ENCODE results near the gene DAGLA. TPM values are rescaled to one million over a fixed set of nuclear protein-coding genes. Genes with fewer than 3 reads are reported as not detected.

DAGLA gene
- total RNA-seq, 1 donor from 2014 or later, result 8.7 TPM

DNA sequence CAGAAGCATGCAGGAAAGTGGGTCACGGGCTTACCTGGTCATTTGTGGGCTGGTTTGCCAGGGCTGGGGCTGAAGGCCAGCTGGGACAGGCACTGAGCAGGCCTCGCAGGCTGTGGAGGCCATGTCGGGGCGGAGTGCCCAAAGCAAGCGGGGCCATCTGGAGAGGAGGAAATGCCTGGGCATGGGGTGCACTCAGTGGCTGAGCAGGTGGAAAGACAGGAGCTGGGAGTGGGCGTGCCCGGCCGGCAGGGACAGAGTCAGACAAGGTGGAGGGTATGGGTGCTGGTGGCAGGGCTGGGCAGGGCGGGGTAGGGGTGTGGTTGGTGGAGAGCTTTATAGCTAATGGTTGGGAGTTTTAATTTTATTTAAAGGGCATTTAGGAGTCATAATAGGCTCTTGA, 27.4 kb downstream of the DAGLA start:
- no peaks in the 10 kb centered on the region for H3K9me3 Mint-ChIP-seq (ENCODE audit: low read depth)
- H3K27me3 Mint-ChIP-seq, result peaks cover 29% of the 10 kb centered on the region
- no peak overlapping the region for H3K4me3 Mint-ChIP-seq (ENCODE audit: low read depth)
- TF ChIP-seq, protein P1, sequence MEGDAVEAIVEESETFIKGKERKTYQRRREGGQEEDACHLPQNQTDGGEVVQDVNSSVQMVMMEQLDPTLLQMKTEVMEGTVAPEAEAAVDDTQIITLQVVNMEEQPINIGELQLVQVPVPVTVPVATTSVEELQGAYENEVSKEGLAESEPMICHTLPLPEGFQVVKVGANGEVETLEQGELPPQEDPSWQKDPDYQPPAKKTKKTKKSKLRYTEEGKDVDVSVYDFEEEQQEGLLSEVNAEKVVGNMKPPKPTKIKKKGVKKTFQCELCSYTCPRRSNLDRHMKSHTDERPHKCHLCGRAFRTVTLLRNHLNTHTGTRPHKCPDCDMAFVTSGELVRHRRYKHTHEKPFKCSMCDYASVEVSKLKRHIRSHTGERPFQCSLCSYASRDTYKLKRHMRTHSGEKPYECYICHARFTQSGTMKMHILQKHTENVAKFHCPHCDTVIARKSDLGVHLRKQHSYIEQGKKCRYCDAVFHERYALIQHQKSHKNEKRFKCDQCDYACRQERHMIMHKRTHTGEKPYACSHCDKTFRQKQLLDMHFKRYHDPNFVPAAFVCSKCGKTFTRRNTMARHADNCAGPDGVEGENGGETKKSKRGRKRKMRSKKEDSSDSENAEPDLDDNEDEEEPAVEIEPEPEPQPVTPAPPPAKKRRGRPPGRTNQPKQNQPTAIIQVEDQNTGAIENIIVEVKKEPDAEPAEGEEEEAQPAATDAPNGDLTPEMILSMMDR (IDR thresholded peaks at IDR 0.05; ENCODE audit: unreplicated experiment), result no peak
- no peaks in the 10 kb centered on the region for H3K4me1 Mint-ChIP-seq (ENCODE audit: low read depth)
- no peak for DNase-seq (ENCODE audit: low spot score, unreplicated experiment)
- no peaks in the 10 kb centered on the region for H3K36me3 Mint-ChIP-seq (ENCODE audit: insufficient read depth)
- H3K27ac Mint-ChIP-seq, result no peak overlapping the region

DNA sequence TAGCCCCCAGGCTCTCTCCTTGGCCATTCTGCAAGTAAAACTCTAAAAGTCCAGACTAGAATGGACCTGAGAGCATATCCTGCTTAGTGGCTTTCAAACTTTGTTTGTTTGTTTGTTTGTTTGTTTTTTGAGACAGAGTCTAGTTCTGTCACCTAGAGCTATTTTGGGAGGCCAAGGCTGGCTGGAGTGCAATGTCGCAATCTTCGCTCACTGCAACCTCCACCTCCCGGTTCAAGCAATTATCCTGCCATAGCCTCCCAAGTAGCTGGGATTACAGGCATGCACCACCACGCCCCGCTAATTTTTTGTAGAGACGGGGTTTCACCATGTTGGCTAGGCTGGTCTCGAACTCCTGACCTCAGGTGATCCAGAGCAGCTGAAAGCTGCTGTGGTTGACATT, 28.9 kb downstream of the DAGLA start:
- H3K4me3 Mint-ChIP-seq (ENCODE audit: low read depth), result no peak overlapping the region
- H3K4me1 Mint-ChIP-seq (ENCODE audit: low read depth), result no peaks in the 10 kb centered on the region
- H3K27me3 Mint-ChIP-seq, result peaks cover 20% of the 10 kb centered on the region
- no peak overlapping the region for H3K27ac Mint-ChIP-seq
- no peaks in the 10 kb centered on the region for H3K9me3 Mint-ChIP-seq (ENCODE audit: low read depth)
- no peak for DNase-seq (ENCODE audit: low spot score, unreplicated experiment)
- TF ChIP-seq, protein P1 (IDR thresholded peaks at IDR 0.05; ENCODE audit: unreplicated experiment), result no peak
- no peaks in the 10 kb centered on the region for H3K36me3 Mint-ChIP-seq (ENCODE audit: insufficient read depth)

DNA sequence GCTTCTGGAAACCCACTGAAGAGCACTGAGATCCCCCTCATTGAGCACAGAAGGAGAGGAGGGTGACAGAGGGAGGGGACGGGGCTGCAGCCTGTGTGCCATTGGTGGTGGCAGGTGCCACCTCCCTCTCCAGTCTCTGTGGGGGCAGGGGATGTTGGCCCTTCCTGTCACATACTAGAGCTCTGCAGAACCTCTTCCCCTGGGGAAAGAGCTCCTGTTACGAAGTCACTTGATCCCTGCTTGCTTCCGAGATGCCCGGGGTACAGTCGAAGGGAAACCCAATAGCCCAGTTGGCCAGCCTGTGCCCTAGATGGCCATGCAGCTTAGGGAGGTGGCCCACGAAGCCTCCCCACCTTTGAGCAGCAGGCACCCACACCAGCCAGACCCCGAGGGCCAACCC, 29.4 kb downstream of the DAGLA start:
- Mint-ChIP-seq H3K36me3 (ENCODE audit: insufficient read depth) (no peaks in the 10 kb centered on the region), H3K4me3 (ENCODE audit: low read depth) (no peak overlapping the region), H3K4me1 (ENCODE audit: low read depth) (no peaks in the 10 kb centered on the region), H3K27me3 (peaks cover 17% of the 10 kb centered on the region), H3K9me3 (ENCODE audit: low read depth) (no peaks in the 10 kb centered on the region), H3K27ac (no peak overlapping the region)
- TF ChIP-seq, protein P1 (IDR thresholded peaks at IDR 0.05; ENCODE audit: unreplicated experiment), result no peak
- DNase-seq (ENCODE audit: low spot score, unreplicated experiment), result no peak

DNA sequence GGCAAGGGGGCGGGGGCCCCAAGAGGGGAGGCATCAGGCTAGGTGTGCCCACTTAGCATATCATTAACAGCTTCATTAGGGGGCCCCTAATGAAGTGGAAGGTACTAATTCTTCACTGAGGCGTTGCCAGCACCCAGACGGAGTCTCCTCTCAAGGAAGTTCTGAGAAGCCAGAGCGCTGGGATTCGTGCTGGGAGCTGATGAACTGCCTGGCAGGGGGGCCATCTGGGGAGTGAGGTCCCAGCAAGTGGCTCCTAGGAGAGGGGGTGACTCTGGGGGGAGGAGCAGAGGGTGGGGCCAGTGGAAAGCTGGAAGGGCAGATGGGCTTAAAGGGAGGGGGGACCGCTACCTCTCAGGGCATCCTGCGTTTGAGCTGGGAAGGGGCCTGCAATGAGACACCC, 29.8 kb downstream of the DAGLA start:
- Mint-ChIP-seq H3K36me3 (ENCODE audit: insufficient read depth) (no peaks in the 10 kb centered on the region), H3K27me3 (peaks cover 14% of the 10 kb centered on the region), H3K9me3 (ENCODE audit: low read depth) (no peaks in the 10 kb centered on the region), H3K27ac (no peak overlapping the region), H3K4me3 (ENCODE audit: low read depth) (no peak overlapping the region), H3K4me1 (ENCODE audit: low read depth) (no peaks in the 10 kb centered on the region)
- TF ChIP-seq, protein P1 (IDR thresholded peaks at IDR 0.05; ENCODE audit: unreplicated experiment), result no peak
- DNase-seq (ENCODE audit: low spot score, unreplicated experiment), result no peak

DNA sequence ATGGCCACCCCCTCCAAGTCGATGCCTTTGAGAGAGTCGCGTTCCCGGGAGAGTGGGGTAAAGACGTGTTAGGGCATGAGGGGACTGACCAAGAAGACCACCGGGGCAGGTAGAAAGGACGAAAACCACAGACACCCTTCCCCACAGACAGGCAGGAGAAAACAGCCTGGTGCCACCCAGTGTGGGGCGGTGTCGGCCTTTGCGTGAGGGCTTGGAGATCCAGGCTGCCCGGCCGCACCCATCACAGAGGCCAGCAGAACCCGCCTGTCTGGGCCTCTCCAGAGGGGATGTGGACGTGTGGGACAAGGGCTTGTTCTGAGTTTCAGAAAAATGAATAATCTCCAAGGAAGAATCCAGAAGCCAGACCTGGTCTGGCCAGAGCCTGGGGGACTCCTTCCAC, 30.8 kb downstream of the DAGLA start:
- Mint-ChIP-seq H3K27me3 (peaks cover 4% of the 10 kb centered on the region), H3K4me1 (ENCODE audit: low read depth) (no peaks in the 10 kb centered on the region), H3K9me3 (ENCODE audit: low read depth) (no peaks in the 10 kb centered on the region), H3K4me3 (ENCODE audit: low read depth) (no peak overlapping the region), H3K27ac (no peak overlapping the region), H3K36me3 (ENCODE audit: insufficient read depth) (no peaks in the 10 kb centered on the region)
- no peak for DNase-seq (ENCODE audit: low spot score, unreplicated experiment)
- TF ChIP-seq, protein P1 (IDR thresholded peaks at IDR 0.05; ENCODE audit: unreplicated experiment), result no peak
